ENCODE measurements around the gene DNM2.

GRCh38 chr19:10742476-10742875 is 24.6 kb downstream of the DNM2 start:
- no peak for TF ChIP-seq NFRKB (IDR thresholded peaks at IDR 0.05)
- no peak for TF ChIP-seq BHLHE40 (IDR thresholded peaks at IDR 0.05; ENCODE audit: borderline replicate concordance)
- no peak for TF ChIP-seq ARNT (IDR thresholded peaks at IDR 0.05)
- TF ChIP-seq, protein P1, sequence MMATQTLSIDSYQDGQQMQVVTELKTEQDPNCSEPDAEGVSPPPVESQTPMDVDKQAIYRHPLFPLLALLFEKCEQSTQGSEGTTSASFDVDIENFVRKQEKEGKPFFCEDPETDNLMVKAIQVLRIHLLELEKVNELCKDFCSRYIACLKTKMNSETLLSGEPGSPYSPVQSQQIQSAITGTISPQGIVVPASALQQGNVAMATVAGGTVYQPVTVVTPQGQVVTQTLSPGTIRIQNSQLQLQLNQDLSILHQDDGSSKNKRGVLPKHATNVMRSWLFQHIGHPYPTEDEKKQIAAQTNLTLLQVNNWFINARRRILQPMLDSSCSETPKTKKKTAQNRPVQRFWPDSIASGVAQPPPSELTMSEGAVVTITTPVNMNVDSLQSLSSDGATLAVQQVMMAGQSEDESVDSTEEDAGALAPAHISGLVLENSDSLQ (IDR thresholded peaks at IDR 0.05): no peak
- no peak for TF ChIP-seq FOXK2 (IDR thresholded peaks at IDR 0.05)
- TF ChIP-seq SUZ12 (IDR thresholded peaks at IDR 0.05): no peak
- TF ChIP-seq HDGF (IDR thresholded peaks at IDR 0.05; ENCODE audit: borderline replicate concordance): no peak
- TF ChIP-seq ELF4 (IDR thresholded peaks at IDR 0.05): no peak
- no peak for TF ChIP-seq FOXM1 (IDR thresholded peaks at IDR 0.05; ENCODE audit: borderline replicate concordance)
- TF ChIP-seq TARDBP (IDR thresholded peaks at IDR 0.05): no peak
- no peak for TF ChIP-seq CTBP1 (IDR thresholded peaks at IDR 0.05; ENCODE audit: borderline replicate concordance)
- no peak for TF ChIP-seq FOXA1 (IDR thresholded peaks at IDR 0.05)

All from HEK293T (cell line).